Measurements from ENCODE around the gene PABPC3.

PABPC3 gene

DNA sequence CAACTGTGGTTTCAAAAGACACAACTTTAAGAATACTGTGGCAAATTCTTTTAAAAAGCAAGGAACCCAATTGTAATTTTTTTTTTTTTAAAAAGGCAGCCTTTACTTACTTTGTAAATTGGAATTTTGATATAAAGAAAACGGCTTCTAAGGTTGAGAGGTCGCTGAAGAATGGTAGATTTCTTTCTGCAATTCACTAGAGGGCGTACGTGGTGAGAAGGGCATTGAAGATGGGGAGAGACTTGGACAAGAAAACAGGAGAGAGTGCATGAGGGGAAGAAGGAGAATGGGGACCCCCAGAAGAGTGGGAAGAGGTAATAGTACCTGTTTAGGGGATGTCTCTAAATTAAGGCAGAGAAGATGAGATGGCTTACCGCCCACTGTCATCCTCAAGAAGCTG, 33.5 kb upstream of the PABPC3 start:
- POLR2A ChIA-PET, result no interaction called here
- CTCF ChIA-PET, result no interaction called here
- no peak overlapping the region for H3K4me3 ChIP-seq (ENCODE audit: low read depth, low read length)
- TF ChIP-seq, protein P1, sequence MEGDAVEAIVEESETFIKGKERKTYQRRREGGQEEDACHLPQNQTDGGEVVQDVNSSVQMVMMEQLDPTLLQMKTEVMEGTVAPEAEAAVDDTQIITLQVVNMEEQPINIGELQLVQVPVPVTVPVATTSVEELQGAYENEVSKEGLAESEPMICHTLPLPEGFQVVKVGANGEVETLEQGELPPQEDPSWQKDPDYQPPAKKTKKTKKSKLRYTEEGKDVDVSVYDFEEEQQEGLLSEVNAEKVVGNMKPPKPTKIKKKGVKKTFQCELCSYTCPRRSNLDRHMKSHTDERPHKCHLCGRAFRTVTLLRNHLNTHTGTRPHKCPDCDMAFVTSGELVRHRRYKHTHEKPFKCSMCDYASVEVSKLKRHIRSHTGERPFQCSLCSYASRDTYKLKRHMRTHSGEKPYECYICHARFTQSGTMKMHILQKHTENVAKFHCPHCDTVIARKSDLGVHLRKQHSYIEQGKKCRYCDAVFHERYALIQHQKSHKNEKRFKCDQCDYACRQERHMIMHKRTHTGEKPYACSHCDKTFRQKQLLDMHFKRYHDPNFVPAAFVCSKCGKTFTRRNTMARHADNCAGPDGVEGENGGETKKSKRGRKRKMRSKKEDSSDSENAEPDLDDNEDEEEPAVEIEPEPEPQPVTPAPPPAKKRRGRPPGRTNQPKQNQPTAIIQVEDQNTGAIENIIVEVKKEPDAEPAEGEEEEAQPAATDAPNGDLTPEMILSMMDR (IDR thresholded peaks at IDR 0.05; ENCODE audit: insufficient read depth, low read length, missing control alignments), result no peak
- DNase-seq (ENCODE audit: low read depth, low spot score), result no peak

DNA sequence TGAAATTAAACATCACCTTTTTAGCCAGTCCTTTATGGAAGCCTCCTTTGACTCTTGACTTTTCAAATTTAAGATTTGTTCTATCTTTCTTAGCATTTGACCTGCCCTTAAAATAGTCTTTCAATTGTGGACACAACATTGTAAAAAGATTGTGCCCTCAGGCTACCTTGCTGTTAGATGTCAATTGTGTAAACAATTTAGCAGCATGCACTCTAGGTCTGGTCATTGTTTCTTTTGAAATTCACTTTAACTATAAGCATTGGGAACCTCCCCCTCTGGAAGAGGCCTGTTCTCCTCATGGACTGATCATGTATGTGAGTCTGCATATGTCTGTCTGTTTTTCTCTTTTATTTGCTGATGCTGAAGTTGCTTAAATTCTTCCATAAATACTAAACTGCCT, 31.5 kb upstream of the PABPC3 start:
- no peak for DNase-seq (ENCODE audit: low read depth, low spot score)
- TF ChIP-seq, protein P1 (IDR thresholded peaks at IDR 0.05; ENCODE audit: insufficient read depth, low read length, missing control alignments), result no peak
- no peak overlapping the region for H3K4me3 ChIP-seq (ENCODE audit: low read depth, low read length)
- POLR2A ChIA-PET, result no interaction called here
- CTCF ChIA-PET, result no interaction called here

DNA sequence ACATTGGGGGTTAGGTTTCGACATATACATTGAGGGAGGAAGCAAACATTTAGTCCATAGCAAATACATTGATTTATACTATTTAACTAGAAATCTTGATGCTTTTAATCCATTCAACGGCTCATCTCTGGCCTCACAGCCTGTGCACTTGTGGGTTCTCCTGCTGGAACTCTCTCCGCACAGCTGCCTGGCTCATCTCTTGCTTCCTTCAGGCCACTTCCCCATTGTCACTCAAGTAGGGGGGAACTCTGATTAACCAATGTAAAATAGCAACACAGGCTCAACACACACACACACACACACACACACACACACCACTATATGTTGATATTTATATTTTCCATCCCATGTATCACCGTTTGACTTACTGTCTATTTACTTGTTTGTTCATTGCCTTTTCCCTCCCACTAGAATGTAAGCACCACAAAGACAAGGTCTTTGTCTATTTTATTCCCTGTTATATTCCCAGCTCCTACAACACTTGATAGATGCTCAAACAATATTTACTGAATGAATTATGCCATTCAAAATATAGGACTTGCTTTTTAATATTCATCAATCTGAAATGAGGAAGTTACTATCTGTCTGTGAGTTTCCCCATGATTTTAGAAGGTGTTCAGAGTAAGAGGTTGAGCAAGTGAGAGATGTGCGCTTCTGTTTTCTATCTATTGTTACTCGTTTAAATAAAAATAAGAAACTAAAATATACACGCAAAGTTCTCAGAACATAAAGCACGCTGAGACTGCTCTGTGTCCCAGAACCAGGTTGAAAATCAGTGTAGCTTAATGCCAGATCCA, 29.8 kb upstream of the PABPC3 start:
- ChIA-PET POLR2A (no interaction called here), CTCF (interaction anchor here (2.2 kb wide), 1 partner anchor 20 kb away, joined by 7 read pairs; no protein-coding TSS in a partner anchor)
- no peak for DNase-seq (ENCODE audit: low read depth, low spot score)
- no peak overlapping the region for H3K4me3 ChIP-seq (ENCODE audit: low read depth, low read length)
- TF ChIP-seq, protein P1 (IDR thresholded peaks at IDR 0.05; ENCODE audit: insufficient read depth, low read length, missing control alignments), result no peak

DNA sequence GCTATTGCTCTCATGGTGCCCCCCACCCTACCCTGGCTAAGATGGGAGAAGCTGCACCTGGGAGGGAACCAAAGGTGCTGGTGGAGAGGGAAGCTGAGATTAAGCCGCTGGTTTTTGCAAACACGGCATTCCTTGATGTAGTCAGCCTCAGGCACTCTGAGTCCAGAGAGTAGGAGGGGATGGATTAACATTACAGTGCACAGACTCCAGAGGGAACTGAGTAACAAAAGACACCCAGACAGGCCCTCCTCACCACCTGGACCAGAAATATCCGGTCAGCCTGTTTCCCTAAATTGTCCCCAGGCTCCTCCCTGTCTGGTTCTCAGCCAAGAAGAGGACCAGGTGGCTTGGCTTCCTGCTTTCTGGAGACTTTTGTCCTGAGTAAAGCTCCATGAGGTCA, 28.9 kb upstream of the PABPC3 start:
- TF ChIP-seq, protein P1 (IDR thresholded peaks at IDR 0.05; ENCODE audit: insufficient read depth, low read length, missing control alignments), result no peak
- no peak overlapping the region for H3K4me3 ChIP-seq (ENCODE audit: low read depth, low read length)
- ChIA-PET CTCF (interaction anchor here (2.2 kb wide), 1 partner anchor 19 kb away, joined by 7 read pairs; no protein-coding TSS in a partner anchor), POLR2A (no interaction called here)
- no peak for DNase-seq (ENCODE audit: low read depth, low spot score)

DNA sequence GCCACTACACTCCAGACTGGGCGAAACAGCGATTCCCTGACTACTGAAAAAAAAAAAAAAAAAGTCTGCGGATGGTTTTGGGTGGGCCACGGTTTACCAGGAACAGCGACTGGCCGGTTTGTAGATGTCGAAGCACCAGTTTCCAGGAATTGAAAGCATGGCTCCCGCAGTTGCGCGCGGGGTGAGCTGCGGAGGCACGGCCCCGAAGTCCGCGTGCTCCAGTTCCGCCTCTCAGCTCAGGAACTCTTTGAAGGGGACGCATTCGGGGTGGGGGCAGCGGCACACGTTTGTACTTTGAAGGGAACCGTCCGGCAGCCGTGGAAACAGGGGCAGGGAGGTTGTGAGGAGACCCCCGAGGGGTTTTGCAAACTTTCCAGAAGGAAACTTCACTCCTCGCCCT, 27.1 kb upstream of the PABPC3 start:
- no peak for DNase-seq (ENCODE audit: low read depth, low spot score)
- H3K4me3 ChIP-seq (ENCODE audit: low read depth, low read length), result no peak overlapping the region
- POLR2A ChIA-PET, result no interaction called here
- CTCF ChIA-PET, result no interaction called here
- TF ChIP-seq, protein P1 (IDR thresholded peaks at IDR 0.05; ENCODE audit: insufficient read depth, low read length, missing control alignments), result no peak

DNA sequence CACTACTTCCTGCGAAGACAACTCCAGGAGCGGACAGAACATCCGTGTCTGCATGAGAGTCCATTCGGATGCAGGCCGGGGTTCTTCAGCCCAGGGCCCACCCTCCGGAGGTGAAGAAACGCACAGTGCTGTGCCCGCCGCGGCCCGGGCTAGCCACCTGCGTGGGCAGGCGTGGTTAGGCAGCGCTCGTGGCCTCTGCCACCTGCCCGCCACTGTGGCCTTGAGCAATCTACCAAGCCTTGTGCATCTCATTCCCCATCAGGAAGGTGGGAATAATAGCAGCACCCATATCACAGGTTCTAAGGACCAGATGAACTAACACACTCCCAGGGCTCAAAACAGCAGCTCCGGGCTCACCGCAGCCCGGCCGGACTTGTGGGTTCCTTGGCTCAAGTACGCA, 26.7 kb upstream of the PABPC3 start:
- ChIA-PET CTCF (no interaction called here), POLR2A (no interaction called here)
- TF ChIP-seq, protein P1 (IDR thresholded peaks at IDR 0.05; ENCODE audit: insufficient read depth, low read length, missing control alignments), result no peak
- DNase-seq (ENCODE audit: low read depth, low spot score), result no peak
- H3K4me3 ChIP-seq (ENCODE audit: low read depth, low read length), result no peak overlapping the region

All from AG04449 (cell line).